HG03378 (cell line): ENCODE data around the gene CYP2D6.

Experiments
- ATAC-seq: cut with Tn5 transposase; IDR thresholded peaks from one replicate; pipeline ENCODE4 v1.9.1; 2021; ENCODE audit warnings: mild to moderate bottlenecking, moderate library complexity; ENCODE audit not compliant: unreplicated experiment

Gene CYP2D6

DNA sequence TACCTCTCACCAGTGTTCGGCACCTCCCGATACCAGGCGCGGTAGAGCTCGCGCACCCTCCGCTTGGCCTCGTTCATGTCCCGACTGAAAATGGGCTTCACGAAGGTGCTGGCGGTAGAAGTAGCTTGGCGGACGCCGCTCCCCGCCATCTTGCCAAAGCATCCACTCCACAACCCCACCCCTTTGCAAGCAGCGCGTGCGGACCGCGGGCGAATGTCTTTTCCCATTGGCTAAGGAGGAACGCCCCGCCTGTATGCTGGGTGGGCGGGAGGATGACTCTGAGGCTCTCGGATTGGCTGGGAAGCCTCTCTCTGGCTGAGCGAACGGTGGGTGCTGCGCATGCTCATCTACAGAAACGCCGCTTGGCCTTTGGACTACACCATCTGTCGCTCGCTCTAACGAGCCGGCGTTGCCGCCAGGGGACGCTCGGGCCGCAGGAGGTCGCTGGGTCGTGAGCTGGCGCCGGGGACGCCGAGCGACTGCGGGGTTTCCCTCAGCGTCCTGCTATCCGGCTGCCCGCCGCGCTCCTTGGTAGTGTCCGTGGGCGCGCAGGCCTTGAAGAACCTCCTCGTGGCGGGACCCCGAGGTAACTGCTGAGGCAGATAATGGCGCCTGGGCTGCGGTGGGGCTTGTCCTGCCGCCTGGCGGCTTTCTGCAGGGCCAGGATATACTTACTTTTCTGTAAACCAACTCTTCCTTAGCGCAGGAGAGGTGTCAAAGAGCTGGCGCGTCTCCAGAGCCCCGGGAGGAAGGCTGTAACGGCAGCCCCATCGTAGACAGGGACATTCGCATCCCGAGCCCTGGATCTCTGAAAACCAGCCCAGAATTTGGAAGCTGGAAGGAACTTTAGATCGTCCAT lies 39.8 kb downstream of the CYP2D6 start, which contains the start of gene NDUFA6:
Gene NDUFA6, minus strand, starts transcription at position 177 of the 859 bp plus-strand sequence. Its CDS starts 28 bp downstream, at position 149.
- peak; percentile 95 for ATAC-seq

DNA sequence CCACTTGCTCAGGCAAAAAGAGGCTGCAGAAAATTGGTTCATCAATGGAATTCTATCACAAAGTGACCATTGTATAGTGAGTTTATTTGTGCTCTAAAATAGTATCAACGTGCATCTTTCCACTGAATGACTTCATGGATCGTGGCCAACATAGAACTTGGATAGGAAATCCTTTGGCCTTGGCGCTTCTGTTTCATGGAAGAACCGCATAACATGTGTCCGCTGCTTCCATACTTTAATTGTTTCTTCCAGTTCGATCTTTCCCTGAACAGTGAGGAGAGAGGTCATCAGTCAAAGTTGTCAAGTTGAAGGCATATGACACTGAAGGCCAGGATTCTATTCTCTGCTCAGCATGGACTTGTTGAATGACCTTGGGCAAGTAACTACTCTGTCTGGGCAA lies 44.6 kb downstream of the CYP2D6 start:
- no peak for ATAC-seq

DNA sequence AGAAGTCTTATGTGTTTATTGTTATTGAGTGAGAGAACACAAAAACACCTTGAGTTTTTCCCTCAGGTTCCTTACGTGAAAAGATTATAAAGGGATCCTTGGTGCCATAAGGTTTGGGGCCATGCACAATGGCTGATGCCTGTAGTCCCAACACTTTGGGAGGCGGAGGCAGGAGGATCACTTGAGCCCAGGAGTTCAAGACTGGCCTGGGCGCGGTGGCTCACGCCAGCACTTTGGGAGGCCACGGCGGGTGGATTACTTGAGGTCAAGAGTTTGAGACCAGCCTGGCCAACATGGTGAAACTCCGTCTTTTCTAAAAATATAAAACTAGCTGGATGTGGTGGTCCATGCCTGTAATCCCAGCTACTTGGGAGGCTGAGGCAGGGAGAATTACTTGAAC lies 45.7 kb downstream of the CYP2D6 start:
- no peak for ATAC-seq

DNA sequence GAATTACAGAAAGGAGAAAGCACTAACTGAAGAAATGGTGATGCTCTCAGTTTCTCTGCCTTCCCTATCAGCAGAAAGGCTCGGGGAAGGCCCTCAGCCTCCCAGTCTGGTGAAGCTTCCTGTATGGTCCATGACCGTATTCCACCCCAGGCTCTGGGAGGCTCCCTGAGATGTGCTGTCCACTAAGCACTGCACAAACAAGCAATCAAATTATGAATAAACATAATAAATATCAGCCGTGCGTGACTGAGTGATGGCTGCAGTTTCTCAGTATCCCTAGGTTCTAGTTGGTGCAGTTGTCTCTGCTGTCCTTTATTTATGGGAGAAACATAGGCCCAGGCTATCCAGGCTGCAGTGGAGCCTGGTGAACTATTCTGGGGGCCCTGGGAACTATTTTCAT lies 47.5 kb downstream of the CYP2D6 start:
- no peak for ATAC-seq

DNA sequence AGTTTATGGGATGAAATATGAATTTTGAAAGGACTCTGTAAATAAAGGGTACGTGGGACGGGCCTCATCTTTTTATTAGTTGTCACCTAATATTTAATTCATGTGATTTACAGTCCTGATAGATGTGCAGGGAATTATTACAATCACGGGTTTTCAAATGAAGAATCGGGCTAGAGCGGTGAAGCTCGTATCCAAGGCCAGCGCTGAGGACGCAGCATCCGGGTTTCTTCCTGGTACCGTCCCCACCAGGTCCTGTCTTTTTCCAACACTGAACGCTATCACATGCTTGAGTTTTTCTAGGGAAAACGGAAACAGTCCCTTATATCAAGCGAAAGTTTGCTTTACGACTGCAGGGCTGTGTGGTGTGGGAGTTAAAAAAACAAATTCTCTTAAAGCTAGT lies 50.3 kb downstream of the CYP2D6 start:
- ATAC-seq, result no peak

DNA sequence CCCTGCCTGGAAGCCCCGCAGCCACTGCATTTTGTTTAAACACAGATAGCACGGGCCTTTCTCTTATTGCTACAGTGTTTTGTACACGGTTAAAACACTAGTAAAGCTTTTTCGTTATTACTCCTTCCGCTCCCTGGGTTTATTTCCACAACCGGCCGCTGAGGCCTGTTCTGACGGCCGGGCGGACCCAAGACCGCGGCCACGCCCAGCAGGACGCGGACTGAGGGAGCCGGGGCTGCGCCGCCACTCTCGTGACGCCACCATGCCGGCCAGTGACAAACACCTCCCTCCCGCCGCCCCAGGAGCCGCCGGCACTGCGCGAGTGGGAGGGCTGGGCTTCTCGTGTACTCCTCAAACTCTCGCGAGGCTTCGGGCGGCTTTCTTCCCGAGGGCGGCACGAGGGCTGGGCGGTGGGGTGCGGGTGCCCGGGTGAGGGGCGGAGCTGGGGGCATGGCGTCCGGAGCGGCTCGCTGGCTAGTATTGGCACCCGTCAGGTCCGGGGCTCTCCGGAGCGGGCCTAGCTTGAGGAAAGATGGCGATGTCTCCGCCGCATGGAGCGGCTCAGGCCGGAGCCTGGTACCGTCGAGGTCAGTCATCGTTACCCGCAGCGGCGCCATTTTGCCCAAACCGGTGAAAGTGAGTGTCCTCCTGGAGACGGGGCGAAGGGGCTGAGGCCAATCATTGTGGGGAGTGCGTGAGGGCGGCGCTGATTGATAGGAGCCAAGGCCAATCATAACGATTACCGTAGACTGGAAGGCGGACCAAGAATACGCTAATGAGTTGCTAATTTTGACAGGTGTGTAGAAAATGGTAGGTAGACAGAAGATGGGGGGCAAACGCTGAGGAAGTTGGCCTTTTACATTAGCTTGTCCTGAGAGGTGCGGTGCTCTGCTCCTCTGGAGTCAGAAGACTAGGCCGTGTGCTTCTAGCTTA lies 51.0 kb downstream of the CYP2D6 start, which contains the start of gene SMDT1:
Gene SMDT1, plus strand, starts transcription at position 382 of the 933 bp plus-strand sequence. Its CDS starts 69 bp downstream, at position 451.
- peak; percentile 75 for ATAC-seq

DNA sequence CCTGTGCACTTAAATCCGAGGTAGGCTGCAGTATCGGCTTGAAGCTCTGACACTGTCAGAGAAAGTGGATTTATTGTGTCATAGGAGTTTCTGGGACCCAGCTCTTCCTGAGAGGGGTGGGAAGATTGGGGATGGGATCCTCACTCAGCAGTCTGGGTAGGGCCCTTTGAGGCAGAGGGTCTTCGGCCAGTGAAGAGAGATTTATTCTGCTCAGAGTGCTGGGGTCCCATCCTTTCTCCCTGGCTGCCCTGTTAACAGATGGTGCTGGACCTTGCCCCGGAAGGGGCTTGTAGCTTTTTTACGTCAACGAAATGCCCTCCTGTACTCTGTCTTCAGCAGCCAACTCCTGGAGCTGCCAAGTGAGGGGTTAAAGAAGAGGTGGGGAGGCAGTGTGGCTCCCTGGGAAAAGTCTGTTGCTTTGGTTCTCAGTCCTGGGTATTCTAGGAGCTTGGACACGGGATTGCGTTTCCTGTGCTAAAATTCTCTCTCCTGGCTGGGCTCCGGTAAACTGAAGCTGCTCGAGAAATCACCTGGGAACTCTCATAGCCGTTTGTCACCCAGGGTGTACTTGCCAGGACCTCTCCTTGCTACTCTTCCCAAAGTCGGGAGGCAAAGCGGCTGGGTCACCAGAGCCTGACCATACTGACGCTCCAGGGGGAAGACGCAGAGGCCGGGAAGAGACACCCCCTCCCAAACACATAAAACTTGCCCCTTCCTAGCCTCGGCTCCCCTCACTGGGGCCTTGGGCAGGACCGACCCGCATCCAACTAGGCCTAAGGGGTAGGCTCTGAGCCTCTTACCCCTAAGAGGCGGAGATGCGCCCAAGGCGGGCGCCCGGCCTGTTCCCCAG lies 51.9 kb downstream of the CYP2D6 start:
- ATAC-seq, result no peak

DNA sequence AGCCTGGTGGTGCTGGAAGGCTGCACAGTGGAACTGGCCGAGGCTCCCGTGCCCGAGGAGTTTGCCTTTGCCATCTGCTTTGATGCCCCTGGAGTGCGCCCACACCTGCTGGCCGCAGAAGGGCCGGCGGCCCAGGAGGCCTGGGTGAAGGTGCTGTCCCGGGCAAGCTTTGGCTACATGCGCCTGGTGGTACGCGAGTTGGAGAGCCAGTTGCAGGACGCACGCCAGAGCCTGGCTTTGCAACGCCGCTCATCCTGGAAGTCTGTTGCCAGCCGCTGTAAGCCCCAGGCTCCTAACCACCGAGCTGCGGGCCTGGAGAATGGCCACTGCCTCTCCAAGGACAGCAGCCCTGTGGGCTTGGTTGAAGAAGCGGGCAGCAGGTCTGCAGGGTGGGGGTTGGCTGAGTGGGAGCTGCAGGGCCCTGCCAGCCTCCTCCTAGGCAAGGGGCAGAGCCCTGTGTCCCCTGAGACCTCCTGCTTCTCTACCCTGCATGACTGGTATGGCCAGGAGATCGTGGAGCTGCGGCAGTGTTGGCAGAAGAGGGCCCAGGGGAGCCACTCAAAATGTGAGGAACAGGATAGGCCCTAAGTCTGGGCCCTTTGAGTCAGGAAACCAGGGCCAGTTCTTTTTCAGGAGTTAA lies 53.0 kb downstream of the CYP2D6 start:
- no peak for ATAC-seq

DNA sequence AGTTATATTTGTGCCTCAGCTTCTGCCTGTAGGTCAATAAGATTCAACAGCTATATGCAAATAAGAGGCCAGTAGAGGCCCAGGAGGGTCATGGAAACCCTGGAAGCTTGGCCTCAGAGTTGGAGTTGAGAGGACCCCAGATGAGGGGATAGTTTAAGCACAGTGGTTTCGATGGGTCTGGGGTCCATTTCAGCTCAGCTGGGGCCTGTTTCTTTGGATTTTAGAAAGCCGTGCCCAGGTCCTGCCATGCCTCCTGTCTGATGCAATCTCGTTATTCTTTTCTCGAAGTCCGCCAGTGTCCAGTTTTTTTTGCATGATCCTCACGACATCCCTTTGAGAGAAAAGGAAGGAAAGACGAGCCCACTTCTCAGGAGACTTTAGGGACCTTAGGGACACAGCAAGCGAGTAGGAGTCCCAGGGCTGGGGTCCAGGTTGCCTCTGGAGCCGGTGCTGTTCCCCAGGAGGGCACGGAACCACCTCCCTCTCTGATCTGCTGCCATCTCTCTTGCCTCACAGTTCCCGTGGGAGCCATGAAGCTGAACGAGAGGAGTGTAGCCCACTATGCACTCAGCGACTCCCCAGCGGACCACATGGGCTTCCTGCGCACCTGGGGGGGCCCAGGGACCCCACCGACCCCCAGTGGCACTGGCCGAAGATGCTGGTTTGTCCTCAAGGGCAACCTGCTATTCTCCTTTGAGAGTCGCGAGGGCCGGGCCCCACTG lies 53.7 kb downstream of the CYP2D6 start:
- no peak for ATAC-seq
